GM12873 (cell line): ENCODE measurements around the gene FGF2.

Experiments used
- CTCF ChIP-seq: IDR thresholded peaks from 2 replicates; pipeline ENCODE4 v1.5.1; 2012; ENCODE audit warnings: low read depth, mild to moderate bottlenecking, moderate library complexity, low read length, control low read depth; ENCODE audit not compliant: insufficient read depth; ENCODE audit errors: missing control alignments

The FGF2 gene

GRCh38 chr4:122830426-122831095 lies 3.9 kb downstream of the FGF2 start:
- TF ChIP-seq CTCF: no peak

DNA sequence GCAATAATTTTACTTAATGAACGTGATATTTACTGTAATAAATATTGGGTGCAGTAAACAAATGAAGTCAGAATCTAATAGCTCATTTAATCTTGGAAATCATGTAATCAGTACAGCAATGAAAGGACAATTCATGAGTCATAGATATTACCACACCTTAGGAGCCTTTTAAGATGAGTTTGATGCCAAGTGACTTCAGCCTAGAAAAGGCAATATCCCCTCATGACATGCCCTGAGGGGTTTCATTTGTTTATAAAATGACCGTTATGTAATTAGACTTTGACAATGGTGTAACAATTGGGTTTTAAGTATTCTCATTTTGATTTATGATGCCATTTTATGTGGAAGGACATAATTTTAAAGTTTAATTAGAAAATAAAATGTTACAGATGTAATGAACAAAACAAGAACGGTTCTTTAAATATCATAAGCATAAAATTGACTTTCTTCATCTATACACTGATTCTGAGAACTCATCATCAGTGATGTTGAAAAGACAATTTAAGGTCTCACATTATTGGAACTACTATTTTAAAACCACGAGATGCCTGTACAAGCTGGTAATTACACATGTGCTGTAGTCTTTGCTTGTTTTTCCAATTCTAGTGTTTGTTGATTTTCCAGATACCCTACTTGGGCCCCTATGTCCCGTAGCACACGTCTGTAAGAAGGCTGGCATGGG lies 5.0 kb downstream of the FGF2 start:
- no peak for TF ChIP-seq CTCF

DNA sequence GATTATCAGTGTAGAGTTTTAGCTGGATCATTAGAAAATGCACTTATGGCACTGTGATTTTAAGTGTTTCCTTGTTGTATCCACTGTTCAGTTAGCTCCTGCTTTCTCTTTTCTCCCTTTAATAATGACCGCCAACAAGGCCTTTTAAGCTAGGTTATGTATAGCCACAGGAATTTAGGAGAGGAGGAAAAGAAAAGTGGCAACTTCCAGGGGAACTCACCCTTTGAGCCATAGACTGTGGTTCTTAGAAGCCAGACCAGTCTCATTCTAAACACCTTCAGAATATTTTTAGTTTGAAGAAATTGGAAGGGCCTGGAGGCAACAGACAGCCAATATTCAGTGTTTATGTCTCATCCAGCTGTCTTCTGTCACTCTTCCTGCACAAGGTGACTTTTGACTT lies 6.1 kb downstream of the FGF2 start:
- no peak for TF ChIP-seq CTCF

- no peak for TF ChIP-seq CTCF
Measured at GRCh38 chr4:122833999-122834398, 7.4 kb downstream of the FGF2 start.

- TF ChIP-seq CTCF: no peak
Measured at GRCh38 chr4:122836941-122837340, 10.3 kb downstream of the FGF2 start.

- TF ChIP-seq CTCF: no peak
Measured at GRCh38 chr4:122838034-122838433, 11.4 kb downstream of the FGF2 start.

DNA sequence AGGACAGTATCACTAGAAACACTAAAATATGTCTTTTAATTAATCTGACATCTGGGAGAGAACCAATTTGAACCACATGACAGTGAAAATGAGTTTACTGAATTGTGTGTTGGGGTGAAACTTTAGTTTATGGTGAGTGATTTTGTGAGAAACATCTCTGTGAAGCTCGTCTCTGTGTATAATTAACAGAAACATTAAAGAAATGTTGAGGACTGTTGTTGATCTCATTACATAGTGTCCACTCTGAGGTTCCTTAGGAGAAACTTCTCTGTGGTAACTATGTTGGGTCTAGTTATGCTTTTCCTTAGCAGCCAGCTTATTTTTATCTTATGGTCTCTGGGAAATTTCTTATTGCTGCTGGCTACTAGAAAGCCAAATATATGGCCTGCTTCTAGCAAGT lies 15.8 kb downstream of the FGF2 start:
- TF ChIP-seq CTCF: no peak
